Measurements from ENCODE around the gene CALCR.

GRCh38 chr7:93442478-93443224, 131.9 kb downstream of the CALCR start:
- no peak for TF ChIP-seq POLR2A (IDR thresholded peaks at IDR 0.05; ENCODE audit: low read depth, low read length)
- peak; percentile 52 for TF ChIP-seq CTCF (conservative IDR thresholded peaks at IDR 0.05; ENCODE audit: low read depth, low read length)
- no peak for TF ChIP-seq MAFK (IDR thresholded peaks at IDR 0.05; ENCODE audit: low read depth, low read length)
- 0 out of 2 replicates have a peak, but pooled peaks have one; percentile 5 for TF ChIP-seq CEBPB (IDR thresholded peaks at IDR 0.05; ENCODE audit: low read depth, low read length)

Measured in IMR-90 (cell line).